Colonic mucosa (tissue), 4 donors: Measurements from ENCODE around the gene ELF2. TPM values are rescaled to one million over a fixed set of nuclear protein-coding genes. Genes with fewer than 3 reads are reported as not detected.
"Not testable (repeated sequence)": the region's sequence is repeated elsewhere in the genome, so short reads cannot be mapped to it uniquely, and the experiment has no call there.

Experiments
- DNase-seq: peaks from one replicate; pipeline ENCODE4 v3.0.0-alpha.2; 2020
- H3K27ac ChIP-seq: fragments of 200-600 bp; one replicate; pipeline ENCODE4 v1.8.0; 2021
- H3K27me3 ChIP-seq: fragments of 200-600 bp; one replicate; pipeline ENCODE4 v1.8.0; 2021
- H3K36me3 ChIP-seq: fragments of 200-600 bp; one replicate; pipeline ENCODE4 v1.8.0; 2021
- H3K4me1 ChIP-seq: fragments of 200-600 bp; one replicate; pipeline ENCODE4 v1.8.0; 2021; ENCODE audit warnings: mild to moderate bottlenecking
- H3K4me3 ChIP-seq: fragments of 200-600 bp; one replicate; pipeline ENCODE4 v1.8.0; 2021
- H3K9ac ChIP-seq, 2 donors: one replicate each; pipeline ENCODE4 v1.7.0; 2013; ENCODE audit warnings: control low read depth in 2 of 2, low read depth in 2 of 2, low read length in 2 of 2
- H3K9me3 ChIP-seq: fragments of 200-600 bp; one replicate; pipeline ENCODE4 v1.8.0; 2021
- CTCF ChIP-seq: fragments of 200-600 bp; IDR thresholded peaks from one replicate; pipeline ENCODE4 v1.8.0; 2022; ENCODE audit warnings: antibody characterized with exemption, mild to moderate bottlenecking
- intact Hi-C: fragments of 100-400 bp; cut with DNase I; formaldehyde crosslinking; loops from one replicate; pipeline ENCODE4 v1.14.1; 2022
- total RNA-seq, 2 donors: library from RNA; stranded (reverse); fragmentation: NEBNext Ultra II Directional in 1 of 2; extraction: Animal tissue kit (Norgen Biotek cat#: 25700) in 1 of 2; gene quantifications; one replicate each; pipeline ENCODE4 v1.2.1, GENCODE V29; 2021
- donor health status: healthy.
- donor health status: DM: no; HTN: no; CAD: no.
- donor health status: DM: no; HTN: no; CAD: no.

Gene ELF2
- total RNA-seq, 2 donors from 2014 or later: 30.0 to 40.0 TPM

DNA sequence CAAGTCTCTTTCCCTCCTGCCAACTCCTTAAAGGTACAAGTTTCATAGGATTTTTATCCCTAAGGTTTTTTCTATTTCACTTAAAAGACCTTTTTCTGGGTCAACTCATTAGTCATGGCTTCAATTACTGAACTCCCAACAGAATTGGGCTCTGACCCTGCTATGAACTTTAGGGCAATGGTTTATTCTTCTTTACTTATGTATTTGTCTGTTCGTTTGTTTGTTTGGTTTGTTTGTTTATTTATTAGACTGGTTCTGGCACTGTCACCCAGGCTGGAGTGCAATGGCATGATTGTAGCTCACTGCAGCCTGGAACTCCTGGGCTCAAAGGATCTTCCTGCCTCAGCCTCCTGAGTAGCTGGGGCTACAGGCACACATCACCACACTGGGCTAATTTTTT is 167.3 kb downstream of the ELF2 start:
- no peaks in the 10 kb centered on the region for H3K36me3 ChIP-seq
- no peak for TF ChIP-seq CTCF
- intact Hi-C loops: no loop called here
- H3K27me3 ChIP-seq: no peaks in the 10 kb centered on the region
- no peaks in the 10 kb centered on the region for H3K9me3 ChIP-seq
- no peaks in the 10 kb centered on the region for H3K4me1 ChIP-seq
- no peak overlapping the region for H3K27ac ChIP-seq
- no peak overlapping the region for H3K9ac ChIP-seq
- no peak for DNase-seq
- no peak overlapping the region for H3K4me3 ChIP-seq

- H3K9me3 ChIP-seq, intact Hi-C loops, H3K27me3 ChIP-seq, H3K9ac ChIP-seq, H3K4me3 ChIP-seq, H3K36me3 ChIP-seq, H3K27ac ChIP-seq, H3K4me1 ChIP-seq, DNase-seq: not testable (repeated sequence)
Observed at GRCh38 chr4:139008278-139008677, 168.7 kb downstream of the ELF2 start.

DNA sequence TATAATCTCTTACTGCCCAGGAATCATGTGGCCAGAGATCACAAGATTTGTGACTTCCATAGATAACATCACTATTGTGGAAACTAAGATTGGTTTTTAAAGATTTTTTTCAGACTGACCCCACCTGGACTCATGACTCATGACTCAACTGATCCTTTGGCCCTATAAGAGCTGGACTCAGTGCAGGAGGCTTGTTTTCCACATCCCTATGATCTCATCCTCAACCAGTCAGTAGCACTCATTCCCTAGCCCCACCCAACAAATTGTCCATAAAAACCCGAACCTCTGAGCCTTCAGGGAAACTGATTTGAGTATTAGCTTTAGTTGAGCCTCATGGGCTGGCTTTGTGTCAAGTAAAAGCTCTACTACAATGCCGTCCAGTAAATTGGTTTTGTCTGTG is 169.4 kb downstream of the ELF2 start:
- no peaks in the 10 kb centered on the region for H3K4me1 ChIP-seq
- no peak overlapping the region for H3K27ac ChIP-seq
- H3K36me3 ChIP-seq: no peaks in the 10 kb centered on the region
- DNase-seq: no peak
- no peak overlapping the region for H3K4me3 ChIP-seq
- no peak for TF ChIP-seq CTCF
- intact Hi-C loops: no loop called here
- H3K9ac ChIP-seq: no peak overlapping the region
- no peaks in the 10 kb centered on the region for H3K9me3 ChIP-seq
- H3K27me3 ChIP-seq: no peaks in the 10 kb centered on the region

Other genes starting within 250 kb of the ELF2 start
- 10 to 100 TPM in 1 of 2 donors, 1 to 10 TPM in 1; 4.5 to 13.5 TPM for gene NOCT, start 161.4 kb downstream of the ELF2 start, total RNA-seq
- under 1 TPM in 1 of 2 donors, not detected in 1; 0.32 TPM for gene MGARP, start 103.0 kb upstream of the ELF2 start, total RNA-seq
- 10 to 100 TPM; 32.4 to 55.5 TPM for gene NAA15, start 124.3 kb upstream of the ELF2 start, total RNA-seq
- 10 to 100 TPM; 82.1 to 89.9 TPM for gene NDUFC1, start 125.3 kb upstream of the ELF2 start, total RNA-seq